A673 (cell line): ENCODE measurements around the gene PKP1.

Experiments
- EZH2 ChIP-seq: fragments of 200-600 bp; sonication (generic); IDR thresholded peaks from 2 replicates; pipeline ENCODE4 v1.6.1; 2017; ENCODE audit warnings: borderline replicate concordance, low read depth, mild to moderate bottlenecking, mixed read lengths, antibody characterized with exemption, low read length; ENCODE audit not compliant: poor library complexity, severe bottlenecking
- TF ChIP-seq, protein P1 (sequence below): fragments of 300-800, 200-600 bp; sonication (generic); conservative IDR thresholded peaks from 2 replicates; pipeline ENCODE4 v1.5.1; 2017; ENCODE audit warnings: low read depth, mild to moderate bottlenecking, antibody characterized with exemption, low read length, moderate library complexity, mixed read lengths

DNA sequence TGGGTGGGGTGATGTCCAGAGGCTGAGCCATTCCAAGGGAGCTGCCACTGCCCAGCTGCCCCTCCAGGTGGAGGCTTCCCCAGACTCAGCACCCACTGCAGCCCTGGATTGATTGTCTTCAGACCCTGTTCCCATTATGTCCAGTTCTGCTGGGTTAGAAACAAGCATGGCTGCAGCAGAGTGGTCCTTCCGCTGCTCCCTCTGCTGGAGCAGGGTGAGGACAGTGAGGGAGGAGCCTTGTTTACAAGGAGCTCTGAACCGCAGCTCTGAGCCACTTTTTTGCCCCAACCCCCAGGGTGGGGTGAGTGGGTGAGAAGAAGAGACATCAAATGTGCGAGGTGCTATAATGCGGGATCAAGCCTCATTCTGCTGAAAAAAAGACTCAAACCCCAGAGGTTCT is 91.9 kb downstream of the PKP1 start:
- TF ChIP-seq, protein P1, sequence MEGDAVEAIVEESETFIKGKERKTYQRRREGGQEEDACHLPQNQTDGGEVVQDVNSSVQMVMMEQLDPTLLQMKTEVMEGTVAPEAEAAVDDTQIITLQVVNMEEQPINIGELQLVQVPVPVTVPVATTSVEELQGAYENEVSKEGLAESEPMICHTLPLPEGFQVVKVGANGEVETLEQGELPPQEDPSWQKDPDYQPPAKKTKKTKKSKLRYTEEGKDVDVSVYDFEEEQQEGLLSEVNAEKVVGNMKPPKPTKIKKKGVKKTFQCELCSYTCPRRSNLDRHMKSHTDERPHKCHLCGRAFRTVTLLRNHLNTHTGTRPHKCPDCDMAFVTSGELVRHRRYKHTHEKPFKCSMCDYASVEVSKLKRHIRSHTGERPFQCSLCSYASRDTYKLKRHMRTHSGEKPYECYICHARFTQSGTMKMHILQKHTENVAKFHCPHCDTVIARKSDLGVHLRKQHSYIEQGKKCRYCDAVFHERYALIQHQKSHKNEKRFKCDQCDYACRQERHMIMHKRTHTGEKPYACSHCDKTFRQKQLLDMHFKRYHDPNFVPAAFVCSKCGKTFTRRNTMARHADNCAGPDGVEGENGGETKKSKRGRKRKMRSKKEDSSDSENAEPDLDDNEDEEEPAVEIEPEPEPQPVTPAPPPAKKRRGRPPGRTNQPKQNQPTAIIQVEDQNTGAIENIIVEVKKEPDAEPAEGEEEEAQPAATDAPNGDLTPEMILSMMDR: peak; percentile 31; the same call in 1 of the 2 replicates
- no peak for TF ChIP-seq EZH2
